Raji (cell line): ENCODE data around the gene PRF1.

Experiments used
- POLR2A ChIP-seq: IDR thresholded peaks from 2 replicates; pipeline ENCODE4 v1.6.1; 2011; ENCODE audit warnings: low read depth, low read length, control low read depth; ENCODE audit not compliant: insufficient read depth

PRF1 gene

GRCh38 chr10:70618663-70619062 lies 16.1 kb upstream of the PRF1 start:
- TF ChIP-seq POLR2A, result no peak

DNA sequence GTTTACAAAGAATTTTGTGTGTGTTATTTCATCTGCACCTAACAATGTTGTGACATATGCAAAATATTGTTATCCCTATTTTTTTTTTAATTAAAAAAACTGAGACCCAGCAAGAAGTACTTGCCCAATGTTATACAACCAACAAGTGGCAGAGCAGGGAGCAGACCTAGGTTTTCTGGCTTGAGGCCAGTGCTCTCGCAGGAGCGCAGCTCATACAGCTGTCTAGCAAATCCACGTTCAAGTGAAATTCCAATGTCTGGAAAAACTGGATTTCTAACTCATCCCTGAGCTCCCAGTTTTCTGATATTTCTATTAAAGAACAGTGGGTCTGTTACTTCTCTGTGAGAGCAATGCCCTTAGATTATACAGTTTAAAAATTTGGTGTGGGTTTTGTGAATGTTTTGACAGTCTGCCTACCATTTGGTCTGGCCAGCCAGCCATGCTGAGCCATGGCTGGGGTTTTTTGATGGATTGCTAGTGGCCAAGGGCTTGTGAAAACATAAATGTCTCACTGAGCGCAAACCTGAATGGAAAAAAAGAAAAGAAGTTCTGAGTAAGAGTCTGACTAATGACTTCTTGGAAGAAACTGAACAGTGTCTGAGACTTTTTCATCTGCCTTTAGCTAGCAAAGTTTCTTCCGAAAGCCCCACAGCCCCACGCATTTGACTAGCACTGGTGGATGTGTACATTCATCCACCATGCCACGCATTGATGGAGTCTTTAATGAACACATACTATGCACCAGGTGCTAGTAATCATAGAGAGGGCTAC lies 15.4 kb upstream of the PRF1 start:
- no peak for TF ChIP-seq POLR2A

DNA sequence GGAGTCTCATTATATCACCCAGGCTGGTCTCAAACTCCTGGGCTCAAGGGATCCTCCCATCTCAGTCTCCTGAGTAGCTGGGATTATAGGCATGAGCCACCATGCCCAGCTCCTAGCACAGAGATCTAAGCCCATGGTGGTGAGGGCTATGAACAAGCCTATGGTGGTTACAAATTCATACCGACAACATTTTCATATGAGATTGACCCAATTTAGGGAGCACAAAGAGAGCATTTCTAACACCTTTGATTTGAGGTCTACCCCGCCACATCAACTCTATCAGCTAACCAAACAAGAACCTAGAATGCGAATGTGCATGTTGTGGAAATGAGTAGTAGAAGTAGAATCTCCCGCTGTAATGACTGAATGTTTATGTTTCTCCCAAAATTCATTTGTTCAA lies 14.2 kb upstream of the PRF1 start:
- TF ChIP-seq POLR2A, result no peak

DNA sequence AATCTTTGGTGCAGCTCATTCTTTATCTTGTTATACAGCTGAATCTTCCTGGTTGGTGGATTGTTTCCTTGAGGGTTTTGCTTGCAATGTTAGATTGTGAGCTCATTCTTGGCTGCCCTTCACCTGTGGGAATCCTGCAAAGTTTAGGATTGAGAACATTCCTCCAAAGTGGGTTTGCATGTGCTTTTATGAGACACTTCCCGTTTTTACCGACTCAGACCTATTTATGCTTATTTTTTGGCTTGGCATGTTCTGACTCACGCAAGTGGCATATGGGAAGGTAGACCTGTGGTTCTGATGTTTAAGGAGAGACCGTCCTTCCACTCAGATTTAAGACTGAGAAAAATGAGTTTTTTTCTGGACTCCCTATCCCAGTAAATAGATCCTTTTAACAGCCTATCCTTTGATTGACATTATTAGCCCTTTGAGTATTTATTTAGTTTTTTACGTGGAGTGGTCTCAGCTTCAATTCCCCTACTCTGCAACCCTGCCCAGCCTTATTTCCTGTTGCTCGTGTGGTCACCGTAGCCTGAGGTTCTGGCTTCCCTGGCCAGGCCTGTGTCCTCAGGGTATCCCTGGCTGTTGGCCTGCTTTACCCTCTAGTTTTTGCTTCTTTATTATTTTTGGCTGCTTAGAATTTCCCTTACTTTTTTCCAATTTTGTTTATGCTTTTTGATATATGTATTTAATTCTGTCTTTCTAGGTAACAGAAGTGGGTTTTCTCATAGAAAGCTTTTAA lies 13.4 kb upstream of the PRF1 start:
- TF ChIP-seq POLR2A, result no peak

GRCh38 chr10:70615211-70615610 lies 12.7 kb upstream of the PRF1 start:
- TF ChIP-seq POLR2A, result no peak

GRCh38 chr10:70613941-70614340 lies 11.4 kb upstream of the PRF1 start:
- TF ChIP-seq POLR2A, result no peak

- no peak for TF ChIP-seq POLR2A
Measured at GRCh38 chr10:70607936-70608335, 5.4 kb upstream of the PRF1 start.

GRCh38 chr10:70605161-70605560 lies 2.6 kb upstream of the PRF1 start:
- TF ChIP-seq POLR2A, result no peak

DNA sequence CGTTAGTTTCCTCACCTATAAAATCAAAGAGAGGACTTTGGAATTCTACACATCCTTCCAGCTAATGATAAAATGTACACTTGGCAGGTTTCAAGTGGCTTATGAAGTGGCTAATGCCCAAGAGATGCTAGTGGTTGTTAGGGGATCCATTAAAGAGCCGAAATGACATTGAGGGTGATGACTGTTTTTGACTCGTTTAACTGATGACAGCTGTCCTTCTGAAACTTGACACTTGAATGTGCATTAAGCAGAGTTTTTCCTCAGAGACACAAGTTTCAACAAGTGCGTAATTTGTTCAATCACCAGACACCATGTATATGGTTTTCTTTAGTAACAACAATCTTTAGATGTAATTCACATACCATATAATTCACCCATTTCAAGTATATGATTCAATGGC lies 1.6 kb upstream of the PRF1 start:
- TF ChIP-seq POLR2A, result no peak

GRCh38 chr10:70603449-70603801 lies 884 bp upstream of the PRF1 start:
- no peak for TF ChIP-seq POLR2A

- TF ChIP-seq POLR2A, result no peak
Measured at GRCh38 chr10:70601746-70602145, 795 bp downstream of the PRF1 start.

- TF ChIP-seq POLR2A, result no peak
Measured at GRCh38 chr10:70600512-70601395, 1.8 kb downstream of the PRF1 start.

DNA sequence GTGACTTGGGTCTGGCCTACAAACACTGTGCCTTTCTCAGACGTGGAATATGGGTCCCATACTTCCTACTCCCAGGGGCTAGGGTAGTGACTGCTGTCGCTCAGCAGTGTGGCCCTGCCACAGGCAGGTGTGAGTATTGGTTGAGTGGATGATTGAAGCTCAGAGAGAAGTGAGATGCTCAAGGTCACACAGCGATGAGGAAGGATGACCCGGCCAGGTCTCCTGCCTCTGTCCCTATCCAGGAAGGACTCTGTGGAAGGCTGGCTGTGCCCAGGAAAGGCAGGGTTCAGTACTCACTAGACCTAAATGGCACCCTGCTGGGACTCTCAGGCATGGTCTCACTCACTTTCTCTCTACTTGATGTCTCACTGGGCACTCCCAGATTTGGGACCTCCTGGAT lies 2.8 kb downstream of the PRF1 start:
- TF ChIP-seq POLR2A, result no peak

- TF ChIP-seq POLR2A, result no peak
Measured at GRCh38 chr10:70599319-70599718, 3.2 kb downstream of the PRF1 start.

GRCh38 chr10:70598857-70599295 lies 3.7 kb downstream of the PRF1 start:
- TF ChIP-seq POLR2A, result no peak

DNA sequence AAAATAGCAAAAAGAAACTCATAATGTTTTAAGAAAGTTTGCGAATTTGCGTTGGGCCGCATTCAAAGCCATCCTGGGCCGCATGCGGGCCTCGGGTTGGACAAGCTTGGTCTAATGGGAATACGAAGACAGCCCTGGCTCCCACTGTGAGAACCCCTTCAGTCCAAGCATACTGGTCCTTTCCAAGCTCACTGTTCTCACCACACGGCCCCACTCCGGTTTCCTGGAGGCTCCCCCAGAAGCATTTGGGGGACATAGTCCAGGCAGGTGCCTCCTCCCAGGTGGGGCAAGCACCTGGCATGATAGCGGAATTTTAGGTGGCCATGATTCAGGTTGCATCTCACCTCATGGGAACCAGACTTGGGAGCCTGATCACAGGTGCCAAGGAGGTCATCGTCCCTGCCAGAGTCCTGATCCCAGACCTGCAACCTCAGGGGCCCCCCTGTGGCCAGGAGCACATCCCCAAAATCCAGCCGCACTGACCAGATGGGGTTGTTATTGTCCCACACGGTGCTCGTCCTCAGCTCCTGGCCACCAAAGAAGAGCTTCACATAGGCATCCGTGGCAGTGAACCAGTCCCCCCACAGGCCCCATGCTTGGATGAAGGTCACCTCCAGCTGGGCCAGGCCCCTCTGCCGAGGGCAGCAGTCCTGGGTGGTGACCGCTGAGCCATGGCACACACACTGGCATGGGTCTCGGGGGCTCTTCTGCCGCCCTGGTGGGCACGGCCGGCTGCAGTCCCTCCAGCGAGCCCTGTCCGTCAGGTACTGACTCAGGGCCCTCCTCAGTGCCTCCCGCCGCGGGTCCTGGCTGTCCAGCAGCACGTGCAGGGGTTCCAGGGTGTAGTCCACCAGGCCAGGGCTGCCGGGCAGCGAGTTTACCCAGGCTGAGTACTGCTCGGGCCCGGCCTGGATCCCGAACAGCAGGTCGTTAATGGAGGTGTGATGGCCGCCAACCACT lies 4.4 kb downstream of the PRF1 start:
- no peak for TF ChIP-seq POLR2A
